Umbilical cord (tissue), 1 donor: Measurements from ENCODE around the gene COMMD8. TPM values are rescaled to one million over a fixed set of nuclear protein-coding genes. Genes with fewer than 3 reads are reported as not detected.

Source experiments
- total RNA-seq: library from RNA; depleted of rRNA; stranded (reverse); fragments of >200 nt; gene quantifications from one replicate; pipeline ENCODE4 v1.2.3, GENCODE V29; 2014; ENCODE audit warnings: low replicate concordance; ENCODE audit not compliant: insufficient read depth

Gene COMMD8
- total RNA-seq, 1 donor from 2014 or later, result 15.4 TPM

Other genes starting within 250 kb of the COMMD8 start
- gene ATP10D, start 21.6 kb upstream of the COMMD8 start, total RNA-seq, result 30.8 TPM